Measurements from ENCODE around the gene CLCN2. TPM values are rescaled to one million over a fixed set of nuclear protein-coding genes. Genes with fewer than 3 reads are reported as not detected.

The CLCN2 gene
- 3.1 and 3.6 TPM in 2 replicates for total RNA-seq

GRCh38 chr3:184361532-184361931, at the start of gene CLCN2, which contains the start of gene POLR2H:
Gene CLCN2 (minus strand): TSS chr3:184361605. CDS start chr3:184361479, 126 bp downstream.
Gene POLR2H (plus strand): TSS chr3:184361710. CDS start chr3:184363493, 1,783 bp downstream.

DNA sequence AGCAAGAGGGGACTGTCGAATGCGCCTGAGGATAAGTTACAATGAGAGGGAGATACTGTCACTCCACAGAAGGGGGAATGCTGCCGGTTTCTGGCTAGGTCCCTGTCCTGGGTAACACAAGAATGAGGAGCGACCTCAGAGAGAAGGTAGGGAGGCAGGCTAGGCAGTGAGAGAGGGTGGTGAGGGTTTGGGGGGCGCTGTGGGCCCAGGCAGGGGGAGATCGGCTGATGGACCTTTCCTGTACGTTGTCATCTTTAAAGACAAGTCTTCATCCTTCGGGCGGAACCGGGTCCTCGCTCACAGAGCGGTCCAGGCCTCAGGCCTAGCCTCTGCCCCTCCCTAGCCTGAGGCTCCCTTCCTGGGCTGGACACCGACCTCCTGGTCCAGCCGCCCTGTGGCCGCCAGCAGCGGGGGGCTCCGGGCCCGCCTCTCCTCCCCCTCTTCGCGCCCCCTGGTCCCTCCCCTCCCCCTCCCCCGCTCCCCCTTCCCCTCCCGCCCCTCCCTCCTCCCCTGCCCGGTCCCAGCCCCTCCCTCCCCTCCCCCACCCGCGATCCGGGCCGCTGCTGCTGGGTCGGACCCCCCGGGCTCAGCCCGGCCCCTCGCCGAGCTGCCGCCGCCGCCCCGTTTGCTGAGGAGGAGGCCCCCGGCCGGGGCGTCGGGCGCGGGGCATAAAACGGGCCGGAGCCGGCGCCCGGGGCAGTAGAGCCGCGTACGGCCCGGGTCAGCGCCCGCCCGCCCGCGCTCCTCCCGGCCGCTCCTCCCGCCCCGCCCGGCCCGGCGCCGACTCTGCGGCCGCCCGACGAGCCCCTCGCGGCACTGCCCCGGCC, 18.2 kb upstream of the CLCN2 start, which contains the start of gene CHRD:
Gene CHRD (plus strand): TSS at position 697 of the 827 bp plus-strand sequence. CDS start 265 bp downstream, outside the sequence.

GRCh38 chr3:184377882-184378445, 16.6 kb upstream of the CLCN2 start, which contains the start of gene THPO:
Gene THPO (minus strand): TSS chr3:184378207. CDS start chr3:184376259, 1,948 bp downstream.

GRCh38 chr3:184337399-184337714, 24.0 kb downstream of the CLCN2 start, which contains the start of gene FAM131A:
Gene FAM131A (plus strand): TSS chr3:184337600. CDS start chr3:184337631, 31 bp downstream.

DNA sequence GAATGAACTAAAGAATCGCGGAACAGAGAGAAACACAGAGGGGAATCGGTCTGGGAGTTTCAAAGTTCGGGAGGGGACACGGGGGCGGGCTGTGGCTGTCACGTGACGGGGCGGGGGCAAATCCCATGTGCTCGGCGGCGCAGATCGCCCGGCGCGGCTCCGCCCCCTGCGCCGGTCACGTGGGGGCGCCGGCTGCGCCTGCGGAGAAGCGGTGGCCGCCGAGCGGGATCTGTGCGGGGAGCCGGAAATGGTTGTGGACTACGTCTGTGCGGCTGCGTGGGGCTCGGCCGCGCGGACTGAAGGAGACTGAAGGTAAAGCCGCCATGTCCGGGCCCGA, 47.1 kb downstream of the CLCN2 start, which contains the start of gene EIF4G1:
Gene EIF4G1 (plus strand): TSS at position 244 of the 337 bp plus-strand sequence. CDS start 1,191 bp downstream, outside the sequence.

DNA sequence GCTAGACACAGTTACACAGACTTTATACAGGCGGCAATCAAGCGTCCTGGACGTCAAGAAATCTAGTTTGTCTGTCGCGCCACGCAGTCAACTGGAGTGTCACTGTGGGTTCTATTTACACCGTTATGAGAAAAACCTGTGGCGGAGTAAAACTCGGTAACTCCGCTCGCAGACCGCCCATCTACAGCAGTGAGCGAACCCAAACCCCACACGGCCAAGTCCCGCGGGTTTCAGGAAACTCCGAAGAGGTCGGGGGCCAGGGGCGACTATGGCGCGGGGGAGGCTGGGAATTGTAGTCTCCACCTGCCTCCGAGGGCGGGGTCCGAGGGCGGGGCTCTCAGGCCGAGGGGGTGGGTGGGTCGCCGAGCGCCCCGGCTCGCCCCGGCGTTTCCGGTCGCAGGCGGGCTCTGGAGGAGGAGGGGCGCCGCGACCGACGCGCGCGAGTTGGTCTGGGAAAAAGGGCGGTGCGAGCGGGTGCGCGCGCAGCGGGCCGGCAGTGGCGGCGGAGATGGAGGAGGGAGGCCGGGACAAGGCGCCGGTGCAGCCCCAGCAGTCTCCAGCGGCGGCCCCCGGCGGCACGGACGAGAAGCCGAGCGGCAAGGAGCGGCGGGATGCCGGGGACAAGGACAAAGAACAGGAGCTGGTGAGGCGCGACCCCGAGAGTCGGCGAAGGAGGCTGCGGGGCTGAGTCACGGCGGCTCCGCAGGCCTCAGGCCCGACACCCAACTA, 62.5 kb downstream of the CLCN2 start, which contains the start of gene PSMD2:
Gene PSMD2 (plus strand): TSS at position 483 of the 729 bp plus-strand sequence. CDS start 26 bp downstream, at position 509.

Other genes with a start within 250 kb of the CLCN2 start
- gene EIF2B5, start 226.2 kb downstream of the CLCN2 start, total RNA-seq: 26.1 and 38.0 TPM in 2 replicates
- gene DVL3, start 206.2 kb downstream of the CLCN2 start, total RNA-seq: 24.0 and 24.9 TPM in 2 replicates
- gene AP2M1, start 186.8 kb downstream of the CLCN2 start, total RNA-seq: 241 and 285 TPM in 2 replicates
- gene ABCF3, start 175.4 kb downstream of the CLCN2 start, total RNA-seq: 29.8 and 41.6 TPM in 2 replicates
- gene VWA5B2, start 132.0 kb downstream of the CLCN2 start, total RNA-seq: not detected in 2 replicates
- 78.9 and 108 TPM in 2 replicates for gene ALG3, start 112.6 kb downstream of the CLCN2 start, total RNA-seq
- 12.5 and 18.3 TPM in 2 replicates for gene EEF1AKMT4, start 111.9 kb downstream of the CLCN2 start, total RNA-seq
- gene CAMK2N2, start 100.1 kb downstream of the CLCN2 start, total RNA-seq: 1.2 and 1.4 TPM in 2 replicates
- gene ECE2, start 85.6 kb downstream of the CLCN2 start, total RNA-seq: not detected in 2 replicates
- gene PSMD2, start 62.4 kb downstream of the CLCN2 start, total RNA-seq: 672 and 923 TPM in 2 replicates
- gene EIF4G1, start 47.0 kb downstream of the CLCN2 start, total RNA-seq: 319 and 487 TPM in 2 replicates
- 23.0 and 30.1 TPM in 2 replicates for gene FAM131A, start 24.0 kb downstream of the CLCN2 start, total RNA-seq
- gene POLR2H, start 105 bp upstream of the CLCN2 start, total RNA-seq: 83.7 and 161 TPM in 2 replicates
- gene THPO, start 16.6 kb upstream of the CLCN2 start, total RNA-seq: not detected in 2 replicates
- gene CHRD, start 18.4 kb upstream of the CLCN2 start, total RNA-seq: not detected in 2 replicates
- 4.2 and 6.7 TPM in 2 replicates for gene EPHB3, start 200.2 kb upstream of the CLCN2 start, total RNA-seq